Upper lobe of left lung (tissue), 4 donors: Measurements from ENCODE around the gene MPEG1.

ENCODE experiments used
- EP300 ChIP-seq, 4 donors: sonication (generic); formaldehyde crosslinking; IDR thresholded peaks; one replicate each; pipeline ENCODE4 v1.5.1; 2017; ENCODE audit warnings: antibody characterized with exemption in 4 of 4, control low read depth in 2 of 4
- POLR2A ChIP-seq, 4 donors: fragments of 450-650 bp; IDR thresholded peaks; one replicate each; pipeline ENCODE4 v1.5.1; 2016 to 2017; ENCODE audit warnings: antibody characterized with exemption in 4 of 4, mild to moderate bottlenecking in 2 of 4
- POLR2AphosphoS5 ChIP-seq, 2 donors: sonication (generic); formaldehyde crosslinking; IDR thresholded peaks; one replicate each; pipeline ENCODE4 v1.5.1; 2017; ENCODE audit warnings: antibody characterized with exemption in 2 of 2
- TF ChIP-seq, protein P1 (sequence below), 6 experiments: fragments of 450-650 bp in 4 of 6; fragments of 200-600 bp in 2 of 6; sonication (generic) in 2 of 6; IDR thresholded peaks; one replicate each; pipeline ENCODE4 v1.5.1; 2016 to 2019; ENCODE audit warnings: antibody characterized with exemption in 6 of 6

- TF ChIP-seq, protein P1, sequence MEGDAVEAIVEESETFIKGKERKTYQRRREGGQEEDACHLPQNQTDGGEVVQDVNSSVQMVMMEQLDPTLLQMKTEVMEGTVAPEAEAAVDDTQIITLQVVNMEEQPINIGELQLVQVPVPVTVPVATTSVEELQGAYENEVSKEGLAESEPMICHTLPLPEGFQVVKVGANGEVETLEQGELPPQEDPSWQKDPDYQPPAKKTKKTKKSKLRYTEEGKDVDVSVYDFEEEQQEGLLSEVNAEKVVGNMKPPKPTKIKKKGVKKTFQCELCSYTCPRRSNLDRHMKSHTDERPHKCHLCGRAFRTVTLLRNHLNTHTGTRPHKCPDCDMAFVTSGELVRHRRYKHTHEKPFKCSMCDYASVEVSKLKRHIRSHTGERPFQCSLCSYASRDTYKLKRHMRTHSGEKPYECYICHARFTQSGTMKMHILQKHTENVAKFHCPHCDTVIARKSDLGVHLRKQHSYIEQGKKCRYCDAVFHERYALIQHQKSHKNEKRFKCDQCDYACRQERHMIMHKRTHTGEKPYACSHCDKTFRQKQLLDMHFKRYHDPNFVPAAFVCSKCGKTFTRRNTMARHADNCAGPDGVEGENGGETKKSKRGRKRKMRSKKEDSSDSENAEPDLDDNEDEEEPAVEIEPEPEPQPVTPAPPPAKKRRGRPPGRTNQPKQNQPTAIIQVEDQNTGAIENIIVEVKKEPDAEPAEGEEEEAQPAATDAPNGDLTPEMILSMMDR (IDR thresholded peaks at IDR 0.05) = no peak
- TF ChIP-seq POLR2A (IDR thresholded peaks at IDR 0.05) (no peak), EP300 (IDR thresholded peaks at IDR 0.05) (no peak), POLR2AphosphoS5 (IDR thresholded peaks at IDR 0.05) (no peak)
These were observed 30.8 kb downstream of the MPEG1 start for GRCh38 chr11:59181746-59182456.
